D721Med (cell line): ENCODE data around the gene CYP21A2.

Experiments
- DNase-seq: peaks from one replicate; pipeline ENCODE4 v3.0.0; 2011; ENCODE audit warnings: low spot score; ENCODE audit not compliant: insufficient read length
- FAIRE-seq: peaks from 2 replicates; lab custom pipeline; 2011; peaks lifted over from hg19 to GRCh38; lab: Jason Lieb, UNC
- TF ChIP-seq, protein P1 (sequence below): IDR thresholded peaks from 2 replicates; pipeline ENCODE4 v1.5.1; 2012; ENCODE audit warnings: mild to moderate bottlenecking, control low read depth; ENCODE audit not compliant: insufficient read depth; ENCODE audit errors: missing control alignments

Gene CYP21A2

DNA sequence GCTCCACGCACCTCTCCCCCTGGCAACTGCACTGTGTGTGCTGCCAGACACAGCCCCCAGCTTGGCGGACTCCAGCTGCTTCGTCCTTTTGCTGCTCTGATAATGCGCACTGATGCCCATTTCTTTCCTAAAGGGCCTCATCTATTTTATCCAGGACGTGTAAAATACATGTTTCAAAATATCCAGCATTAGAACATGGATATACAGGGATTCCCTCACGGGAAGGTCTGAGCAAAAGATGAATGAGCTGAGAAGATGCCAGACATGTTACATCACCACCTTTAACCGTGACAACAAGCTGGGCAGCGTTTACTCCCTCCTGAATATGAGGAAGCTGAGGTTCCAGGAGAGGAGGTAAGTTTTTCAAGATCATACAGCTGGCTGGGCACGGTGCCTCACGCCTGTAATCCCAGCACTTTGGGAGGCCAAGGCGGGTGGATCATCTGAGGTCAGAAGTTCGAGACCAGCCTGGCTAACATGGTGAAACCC is 38.1 kb downstream of the CYP21A2 start:
- FAIRE-seq = no peak
- TF ChIP-seq, protein P1, sequence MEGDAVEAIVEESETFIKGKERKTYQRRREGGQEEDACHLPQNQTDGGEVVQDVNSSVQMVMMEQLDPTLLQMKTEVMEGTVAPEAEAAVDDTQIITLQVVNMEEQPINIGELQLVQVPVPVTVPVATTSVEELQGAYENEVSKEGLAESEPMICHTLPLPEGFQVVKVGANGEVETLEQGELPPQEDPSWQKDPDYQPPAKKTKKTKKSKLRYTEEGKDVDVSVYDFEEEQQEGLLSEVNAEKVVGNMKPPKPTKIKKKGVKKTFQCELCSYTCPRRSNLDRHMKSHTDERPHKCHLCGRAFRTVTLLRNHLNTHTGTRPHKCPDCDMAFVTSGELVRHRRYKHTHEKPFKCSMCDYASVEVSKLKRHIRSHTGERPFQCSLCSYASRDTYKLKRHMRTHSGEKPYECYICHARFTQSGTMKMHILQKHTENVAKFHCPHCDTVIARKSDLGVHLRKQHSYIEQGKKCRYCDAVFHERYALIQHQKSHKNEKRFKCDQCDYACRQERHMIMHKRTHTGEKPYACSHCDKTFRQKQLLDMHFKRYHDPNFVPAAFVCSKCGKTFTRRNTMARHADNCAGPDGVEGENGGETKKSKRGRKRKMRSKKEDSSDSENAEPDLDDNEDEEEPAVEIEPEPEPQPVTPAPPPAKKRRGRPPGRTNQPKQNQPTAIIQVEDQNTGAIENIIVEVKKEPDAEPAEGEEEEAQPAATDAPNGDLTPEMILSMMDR = no peak
- no peak for DNase-seq

DNA sequence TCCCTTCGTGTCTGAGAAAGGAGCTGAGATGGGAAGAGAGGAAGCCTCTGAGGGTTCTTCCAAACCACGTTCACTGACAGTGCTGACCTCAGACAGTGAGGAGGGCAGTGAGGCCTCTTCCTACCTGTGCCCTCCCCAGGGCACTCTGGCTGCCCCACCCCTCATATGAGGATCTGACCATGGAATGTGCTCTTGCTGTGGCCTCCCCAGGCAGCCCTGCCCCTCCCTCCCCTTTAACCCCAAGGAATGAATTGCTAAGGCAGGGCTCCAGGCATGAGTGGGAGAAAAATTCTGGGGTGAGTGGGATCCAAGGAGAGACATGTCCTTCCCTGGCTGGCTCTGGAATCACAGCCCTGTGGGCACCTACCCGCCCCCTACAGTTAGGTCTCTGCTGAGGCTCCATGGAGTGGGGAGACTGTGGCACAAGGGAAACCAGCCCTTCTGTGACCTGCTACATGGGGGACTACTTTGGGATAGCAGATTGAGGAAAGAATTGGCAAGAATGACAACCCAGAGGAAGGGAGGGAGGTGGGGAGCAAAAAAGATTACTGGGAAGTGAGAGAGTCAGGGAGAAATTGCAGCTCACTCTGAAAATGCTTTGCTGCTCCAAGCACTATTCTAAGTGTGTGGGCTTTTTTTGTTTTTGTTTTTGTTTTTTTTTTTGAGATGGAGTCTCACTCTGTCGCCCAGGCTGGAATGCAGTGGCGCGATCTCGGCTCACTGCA is 41.5 kb downstream of the CYP21A2 start:
- TF ChIP-seq, protein P1 = no peak
- no peak for DNase-seq
- no peak for FAIRE-seq

DNA sequence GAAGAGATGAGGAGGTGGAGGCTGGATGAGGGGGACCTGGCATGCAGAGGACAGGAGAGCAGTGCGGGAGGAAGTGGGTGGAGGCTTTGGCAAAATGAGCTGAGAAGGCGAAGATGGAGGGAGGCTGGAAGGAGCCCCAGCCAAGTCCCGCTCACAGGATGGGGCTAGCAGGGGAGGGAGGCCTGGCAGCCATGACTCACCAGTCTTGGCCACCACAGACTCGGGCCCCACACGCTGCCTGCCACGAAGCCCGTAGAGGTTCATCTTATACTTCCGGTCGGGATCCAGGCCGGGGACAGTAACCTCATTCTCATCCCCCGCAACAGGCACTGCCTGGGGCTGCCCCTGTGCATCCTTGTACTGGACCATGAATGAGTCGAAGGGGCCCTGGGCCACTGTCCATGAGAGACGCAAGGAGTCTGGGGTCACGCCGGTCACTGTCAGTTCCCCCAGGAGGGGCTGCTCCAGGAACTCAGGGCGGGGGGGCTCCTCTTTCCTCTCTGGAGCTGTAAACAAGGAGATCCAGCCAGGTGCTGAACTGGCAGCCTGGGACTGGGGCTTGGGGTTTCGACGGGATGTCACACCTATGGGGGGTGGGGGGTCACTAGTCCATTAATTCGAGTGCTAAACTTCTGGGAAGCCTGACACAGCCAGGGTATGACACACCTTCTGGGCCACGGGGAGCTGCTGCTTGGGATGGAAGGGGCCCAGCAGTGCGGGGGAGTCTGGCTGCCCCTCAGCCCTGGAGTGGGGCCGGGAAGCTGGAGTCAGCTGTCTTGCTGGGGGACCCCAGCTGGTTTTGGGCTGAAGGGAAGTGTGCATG is 43.2 kb downstream of the CYP21A2 start:
- DNase-seq = no peak
- no peak for FAIRE-seq

DNA sequence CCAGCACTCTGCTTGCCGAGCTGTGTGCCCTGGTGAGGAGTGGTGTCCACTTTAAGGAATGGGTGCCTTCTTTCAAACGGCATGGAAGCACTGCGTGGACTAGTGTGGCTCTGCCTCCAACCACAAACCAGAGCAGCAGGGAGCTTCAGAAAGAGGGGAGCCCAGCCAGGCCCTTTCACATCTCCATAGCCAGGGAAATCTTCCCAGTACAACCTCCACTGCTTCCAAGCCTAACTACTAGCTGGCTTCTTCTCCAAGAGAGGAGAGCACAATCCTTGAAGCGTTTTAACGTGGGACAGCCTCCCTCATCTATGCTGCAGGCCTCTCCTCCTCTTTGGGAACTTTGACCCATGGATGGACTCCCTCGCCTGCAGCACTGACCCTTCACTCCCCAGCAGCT is 44.3 kb downstream of the CYP21A2 start:
- TF ChIP-seq, protein P1 = no peak
- DNase-seq (no peak), FAIRE-seq (no peak)

More for the DNA sequence above, 43.2 kb downstream of the CYP21A2 start:
- TF ChIP-seq, protein P1 = no peak

DNA sequence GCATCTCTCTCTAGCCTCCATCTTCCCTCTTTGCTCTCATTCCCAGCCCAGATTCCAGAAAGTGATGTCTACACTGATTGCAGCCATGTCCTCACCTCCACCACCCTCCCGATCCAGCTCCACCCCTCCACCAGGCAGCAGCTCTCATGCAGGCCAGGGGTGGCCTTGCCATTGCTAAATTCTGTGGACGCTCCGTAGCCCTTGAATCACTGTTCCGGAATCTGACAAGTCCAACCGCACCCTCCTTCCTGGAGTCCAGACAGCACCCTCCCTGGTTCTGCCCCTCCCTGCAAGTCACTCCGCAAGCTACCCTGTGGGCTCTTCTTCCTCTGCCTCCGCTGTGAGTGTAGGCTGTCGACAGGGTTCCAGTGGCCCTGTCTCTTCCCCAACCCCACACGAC is 44.7 kb downstream of the CYP21A2 start:
- FAIRE-seq = no peak
- TF ChIP-seq, protein P1 = no peak
- DNase-seq = no peak

DNA sequence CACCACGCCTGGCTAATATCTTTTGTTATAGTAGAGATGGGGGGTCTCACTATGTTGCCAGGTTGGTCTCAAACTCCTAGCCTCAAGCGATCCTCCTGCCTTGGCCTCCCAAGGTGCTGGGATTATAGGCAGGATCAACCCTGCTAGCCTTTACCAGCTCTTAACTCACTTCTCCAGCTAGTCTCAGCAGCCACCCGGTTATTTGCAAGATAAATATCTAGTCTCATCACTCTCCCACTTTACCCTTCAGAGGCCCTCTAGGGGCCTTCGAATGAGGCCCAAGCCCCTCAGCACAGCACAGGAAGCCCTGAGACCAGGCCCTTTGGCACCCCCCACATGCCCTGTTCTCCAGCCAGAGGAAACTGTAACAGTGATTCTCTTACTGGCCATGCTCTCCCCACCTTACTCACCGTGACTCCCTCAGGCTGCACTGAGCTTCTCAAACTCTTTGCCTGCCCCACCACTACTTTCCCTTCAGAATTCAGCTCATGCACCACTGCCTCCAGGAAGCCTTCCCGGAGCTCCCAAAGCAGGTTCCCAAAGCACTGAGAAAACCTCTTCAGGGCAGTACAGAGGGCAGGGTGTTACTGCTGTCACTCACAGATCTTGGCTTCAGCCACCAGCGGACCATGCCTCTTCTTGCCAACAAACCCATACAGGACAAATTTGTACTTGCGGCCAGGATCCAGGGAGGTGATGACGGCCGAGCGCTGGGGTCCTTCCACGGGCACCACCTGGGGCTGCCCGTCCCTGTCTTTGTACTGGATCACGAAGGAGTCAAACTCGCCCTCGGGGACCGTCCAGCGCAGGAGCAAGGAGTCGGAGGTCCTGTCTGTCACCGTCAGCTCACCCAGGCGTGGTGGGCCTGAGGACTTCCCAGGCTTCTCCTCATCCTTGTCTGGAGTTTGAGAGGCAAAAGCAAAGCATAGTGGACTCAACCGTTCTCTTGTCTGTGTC is 45.9 kb downstream of the CYP21A2 start:
- FAIRE-seq (no peak), DNase-seq (no peak)
- TF ChIP-seq, protein P1 = no peak
